Activated CD4-positive, CD25-positive, alpha-beta regulatory T cell treated with anti-CD3 and anti-CD28 coated beads, Interleukin-2, amount 50 U/mL, for 72 hours (primary cell): ENCODE measurements around the gene LRRC32.

ENCODE experiments used
- DNase-seq: peaks from one replicate; pipeline ENCODE4 v3.0.0; 2021

Gene LRRC32

DNA sequence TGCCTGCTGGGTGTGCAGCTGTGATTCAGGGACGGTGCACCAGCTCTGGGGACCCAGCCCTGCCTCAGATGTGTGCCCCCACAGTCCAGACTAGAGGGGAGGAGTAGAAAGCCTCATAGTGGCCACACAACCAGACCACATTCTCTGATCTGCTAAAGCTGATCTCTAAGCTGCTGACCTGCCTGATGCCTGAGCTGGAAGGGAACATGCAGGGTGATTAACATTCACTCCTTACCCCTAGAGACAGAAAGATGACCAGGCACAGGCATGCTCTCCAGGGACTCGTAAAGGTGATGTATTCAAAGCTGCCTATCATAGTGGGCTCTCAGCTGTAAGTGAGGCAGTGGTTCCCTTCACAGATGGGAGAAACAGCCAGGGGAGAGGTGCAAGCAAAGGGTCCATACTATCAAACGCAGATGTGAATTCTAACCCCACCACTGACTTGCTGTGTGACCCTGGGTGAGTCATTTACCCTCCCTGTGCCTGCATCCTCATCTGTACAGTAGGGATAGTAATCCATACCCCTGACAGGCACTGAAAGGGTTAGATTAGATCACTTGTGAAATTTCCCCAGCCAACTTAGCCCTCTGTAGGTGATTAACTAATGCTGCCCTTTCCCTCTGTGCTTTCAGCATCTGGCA lies 29.0 kb upstream of the LRRC32 start:
- DNase-seq = no peak

DNA sequence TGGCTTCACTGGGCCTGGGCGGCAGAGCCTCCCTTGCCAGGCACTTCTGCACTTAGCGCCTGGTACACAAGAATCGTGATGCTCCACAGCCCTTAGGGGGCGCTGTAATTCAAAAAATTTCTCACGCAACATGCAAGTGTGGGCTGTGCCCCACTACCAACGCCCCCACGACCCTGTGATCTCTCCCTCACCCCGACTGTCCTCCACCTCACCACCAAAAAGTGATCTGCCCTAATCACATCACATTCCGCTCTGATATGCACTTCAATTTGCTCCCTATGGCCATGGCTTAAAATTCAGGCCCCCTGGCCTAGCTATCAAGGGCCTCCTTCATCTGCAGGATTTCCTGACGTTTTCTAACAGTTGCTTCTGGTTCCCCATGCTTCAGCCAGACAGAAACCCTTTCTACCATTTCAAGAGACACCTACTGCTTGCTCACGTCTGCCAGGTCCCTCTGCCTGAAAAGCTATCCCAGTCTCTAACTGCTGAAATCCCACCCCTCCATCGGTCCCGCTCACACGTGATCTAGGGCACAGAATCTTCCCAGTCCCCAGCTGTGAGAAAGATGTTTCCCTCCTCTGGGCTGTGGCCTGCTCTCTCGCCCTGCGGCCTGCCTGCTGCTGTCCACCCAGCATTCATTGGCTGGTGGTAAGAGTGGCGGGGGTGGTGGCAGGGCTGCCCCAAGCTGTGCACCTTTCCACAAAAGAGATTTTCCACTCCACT lies 27.9 kb upstream of the LRRC32 start:
- no peak for DNase-seq

DNA sequence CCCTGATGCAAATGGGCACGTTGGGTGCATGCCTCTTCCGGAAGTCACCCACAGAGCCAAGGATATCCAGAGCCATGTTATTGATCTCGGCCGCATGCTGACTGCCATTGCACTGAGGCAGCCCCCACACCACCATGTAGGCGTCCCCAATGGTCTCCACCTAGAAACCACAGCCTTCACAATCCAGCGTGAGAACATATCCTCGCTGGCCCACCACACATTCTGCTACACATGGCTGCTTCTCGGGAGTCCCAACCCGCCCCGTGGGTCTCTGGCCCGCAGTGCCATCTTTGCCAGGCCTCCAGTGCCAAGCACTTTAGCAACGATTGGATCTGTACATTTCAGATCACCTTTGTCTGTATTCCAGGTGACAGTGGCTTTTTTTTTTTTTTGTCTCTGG lies 26.2 kb upstream of the LRRC32 start:
- DNase-seq = no peak

DNA sequence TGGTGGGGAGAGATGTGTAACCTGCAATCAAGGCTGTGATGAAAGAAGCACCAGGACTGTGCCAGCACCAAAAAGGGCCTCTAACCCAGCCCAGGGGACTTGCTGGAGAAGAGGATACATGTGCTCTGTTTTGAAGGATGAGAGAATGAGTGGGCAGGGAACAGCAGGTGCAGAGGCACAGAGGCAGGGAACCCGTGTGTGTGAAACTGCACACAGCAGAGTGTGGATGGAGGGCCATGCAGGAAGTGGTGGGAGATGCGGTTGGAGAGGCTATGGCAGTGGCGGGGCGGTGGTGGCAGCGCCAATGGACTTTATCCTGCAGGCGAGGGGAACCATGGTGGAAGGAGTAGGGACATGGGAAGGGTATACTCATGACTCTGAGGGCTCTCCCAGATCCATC lies 25.2 kb upstream of the LRRC32 start:
- no peak for DNase-seq

DNA sequence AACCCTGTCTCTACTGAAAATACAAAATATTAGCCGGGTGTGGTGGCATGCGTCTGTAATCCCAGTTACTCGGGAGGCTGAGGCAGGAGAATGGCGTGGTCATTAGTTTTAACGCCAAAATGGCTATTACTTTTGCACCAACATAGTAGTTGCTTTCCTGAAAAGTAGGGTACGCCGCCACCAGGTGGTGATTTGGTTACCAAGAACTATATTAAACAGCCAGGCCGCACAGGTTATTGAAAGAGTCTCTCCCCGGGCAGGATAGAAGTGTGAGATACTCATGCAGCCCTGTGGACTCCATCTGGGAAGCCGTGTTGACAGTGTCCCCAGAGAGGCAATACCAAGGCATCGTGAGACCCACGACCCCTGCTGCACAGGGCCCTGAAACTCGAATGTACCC lies 24.6 kb upstream of the LRRC32 start:
- DNase-seq = no peak

DNA sequence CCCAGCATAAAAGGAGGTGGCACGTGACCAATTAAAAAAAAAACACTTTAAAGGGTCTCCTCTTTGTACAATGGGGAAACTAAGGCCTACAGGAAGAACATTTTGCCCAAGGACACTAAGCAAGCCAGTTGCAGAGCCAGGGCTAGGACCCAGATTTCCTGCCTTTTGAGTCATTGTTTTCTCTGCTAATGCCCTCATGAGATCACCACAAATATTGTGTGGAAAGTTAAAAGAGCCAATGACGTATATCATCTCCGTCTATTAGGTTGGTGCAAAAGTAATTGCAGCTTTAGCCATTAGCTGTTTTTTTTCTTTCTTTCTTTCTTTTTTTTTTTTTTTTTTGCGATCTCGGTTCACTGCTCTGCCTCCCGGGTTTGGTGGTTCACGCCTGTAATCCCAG lies 24.1 kb upstream of the LRRC32 start:
- DNase-seq = no peak

DNA sequence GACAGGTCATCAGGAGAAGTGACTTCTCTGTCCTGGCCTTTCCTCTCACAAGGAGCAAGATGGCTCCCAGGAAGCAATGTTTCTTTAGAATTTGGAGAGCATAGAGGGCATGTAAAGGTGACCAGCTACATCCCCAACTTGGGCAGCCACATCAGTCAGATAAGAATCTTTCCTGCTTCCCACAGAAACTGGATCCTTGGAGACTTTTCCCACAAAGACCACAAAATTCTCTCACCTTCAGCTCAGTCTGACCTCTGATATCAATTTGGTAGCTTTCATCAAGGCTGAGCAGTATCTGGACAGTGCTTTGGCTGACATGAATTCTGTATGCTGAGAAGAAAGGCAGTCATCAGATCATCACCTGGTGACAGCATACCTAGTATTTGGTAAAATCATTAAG lies 23.3 kb upstream of the LRRC32 start:
- no peak for DNase-seq

DNA sequence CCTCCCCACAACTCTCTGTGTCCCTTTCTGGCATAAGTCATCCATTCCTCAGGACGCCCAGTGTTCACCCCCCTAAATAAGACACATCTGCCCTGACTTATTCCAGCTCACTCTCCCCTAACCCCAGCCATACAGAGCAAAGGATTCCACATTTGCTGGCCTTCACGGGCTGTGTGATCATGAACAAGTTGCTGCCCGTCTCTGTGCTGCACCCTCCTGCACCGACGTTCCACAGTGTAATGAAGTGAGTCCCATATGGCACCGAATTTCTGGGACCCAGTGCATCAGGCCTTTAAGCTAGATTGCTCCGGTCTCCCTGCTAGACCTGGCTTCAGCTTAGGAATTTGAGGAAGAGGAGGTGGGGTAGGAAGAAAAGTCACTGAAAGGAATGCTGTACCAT lies 22.4 kb upstream of the LRRC32 start:
- no peak for DNase-seq

DNA sequence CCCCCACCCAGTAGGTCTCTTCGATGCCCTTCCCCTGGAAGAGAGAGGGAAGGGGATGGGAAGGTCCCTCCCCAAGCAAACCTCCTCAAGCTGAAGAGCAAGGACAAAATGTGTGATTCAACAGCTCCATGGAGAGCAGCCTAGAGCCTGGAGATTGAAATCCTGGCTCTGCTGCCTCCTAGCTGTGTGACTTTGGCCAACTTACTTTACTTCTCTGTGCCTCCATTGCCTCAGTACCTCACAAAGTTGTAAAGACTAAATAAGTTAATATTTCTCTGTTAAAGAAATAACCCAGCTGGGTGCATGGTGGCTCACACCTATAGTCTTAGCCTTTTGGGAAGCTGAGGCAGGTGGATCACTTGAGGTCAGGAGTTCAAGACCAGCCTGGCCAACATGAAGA lies 21.1 kb upstream of the LRRC32 start:
- DNase-seq = no peak

DNA sequence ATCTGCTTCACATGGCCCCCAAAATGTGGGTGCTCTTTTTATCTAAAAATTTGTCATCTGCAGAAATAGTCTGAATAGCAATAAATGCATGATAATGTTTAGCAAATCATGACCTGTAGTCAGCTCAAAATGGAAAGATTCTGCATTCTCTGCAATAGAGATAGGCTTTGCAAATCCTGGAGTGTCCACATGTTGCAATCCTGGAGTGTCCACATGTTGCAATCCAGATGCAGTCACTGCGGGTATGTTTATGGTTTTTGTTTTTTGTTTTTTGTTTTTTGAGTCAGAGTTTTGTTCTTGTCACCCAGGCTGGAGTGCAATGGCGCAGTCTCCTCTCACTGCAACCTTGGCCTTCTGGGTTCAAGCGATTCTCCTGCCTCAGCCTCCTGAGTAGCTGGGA lies 20.2 kb upstream of the LRRC32 start:
- no peak for DNase-seq

DNA sequence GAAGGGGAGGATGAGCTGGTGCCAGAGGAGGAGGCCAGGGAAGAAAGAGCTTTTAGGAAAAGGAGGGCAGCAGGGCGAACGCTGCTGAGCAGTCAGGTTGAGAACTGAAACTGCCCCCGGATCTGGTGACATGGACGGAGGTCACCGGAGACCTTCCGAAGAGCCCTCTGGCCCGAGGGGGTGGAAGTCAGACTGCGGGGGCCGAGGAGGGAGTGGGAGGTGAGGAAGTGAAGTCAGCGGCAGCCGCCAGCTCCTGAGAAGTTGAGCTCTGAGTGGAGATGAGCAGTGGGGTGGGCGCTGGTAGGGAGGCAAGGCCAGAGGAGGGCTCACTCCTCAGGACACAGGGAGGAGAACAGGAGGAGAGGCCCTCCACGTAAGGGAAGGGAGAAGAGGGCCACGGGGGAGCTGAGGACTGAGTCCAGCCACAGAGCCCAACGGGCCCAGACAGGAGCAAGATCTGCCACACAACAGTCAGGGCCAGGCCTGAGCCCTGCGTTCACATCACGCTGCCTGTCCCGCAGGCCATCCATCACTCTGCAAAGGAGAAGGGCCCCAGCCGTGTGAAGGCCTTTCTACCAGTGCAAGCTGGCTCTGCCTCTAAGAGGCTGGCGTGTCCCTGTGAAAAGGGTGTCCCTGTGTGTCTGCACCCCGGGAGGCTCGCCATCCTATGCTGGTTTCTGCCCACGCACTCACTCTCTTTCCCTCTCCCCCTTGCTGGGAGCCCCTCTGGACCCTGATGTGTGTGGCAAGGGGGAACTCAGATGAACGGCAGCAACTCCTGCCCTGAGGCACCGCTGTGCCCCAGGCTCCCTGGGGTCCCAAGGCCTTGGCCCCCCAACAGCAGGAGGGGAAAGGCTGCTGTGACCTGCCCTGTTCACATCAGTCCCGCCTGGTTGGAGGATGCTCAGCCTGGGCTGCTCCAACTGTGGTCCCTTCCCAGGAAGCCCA lies 19.0 kb upstream of the LRRC32 start:
- no peak for DNase-seq

DNA sequence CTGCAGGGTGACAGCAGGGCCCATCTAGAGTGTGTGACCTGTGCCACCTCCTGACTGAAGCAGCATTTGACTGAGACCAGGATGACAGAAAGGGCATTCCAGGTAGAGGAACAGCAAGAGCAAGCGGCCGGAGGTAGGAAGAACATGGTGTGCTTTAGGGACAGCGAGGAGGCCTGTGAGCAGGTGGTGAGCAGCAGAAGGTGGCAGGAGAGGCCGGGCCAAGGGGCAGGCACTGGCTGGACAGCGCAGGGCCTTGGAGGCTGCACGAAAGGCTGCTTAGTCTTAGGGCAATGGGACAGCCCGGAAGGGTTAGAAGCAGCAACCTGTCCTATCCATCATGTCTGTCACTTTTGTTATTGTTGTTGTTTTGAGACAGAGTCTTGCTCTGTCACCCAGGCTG lies 17.6 kb upstream of the LRRC32 start:
- no peak for DNase-seq

DNA sequence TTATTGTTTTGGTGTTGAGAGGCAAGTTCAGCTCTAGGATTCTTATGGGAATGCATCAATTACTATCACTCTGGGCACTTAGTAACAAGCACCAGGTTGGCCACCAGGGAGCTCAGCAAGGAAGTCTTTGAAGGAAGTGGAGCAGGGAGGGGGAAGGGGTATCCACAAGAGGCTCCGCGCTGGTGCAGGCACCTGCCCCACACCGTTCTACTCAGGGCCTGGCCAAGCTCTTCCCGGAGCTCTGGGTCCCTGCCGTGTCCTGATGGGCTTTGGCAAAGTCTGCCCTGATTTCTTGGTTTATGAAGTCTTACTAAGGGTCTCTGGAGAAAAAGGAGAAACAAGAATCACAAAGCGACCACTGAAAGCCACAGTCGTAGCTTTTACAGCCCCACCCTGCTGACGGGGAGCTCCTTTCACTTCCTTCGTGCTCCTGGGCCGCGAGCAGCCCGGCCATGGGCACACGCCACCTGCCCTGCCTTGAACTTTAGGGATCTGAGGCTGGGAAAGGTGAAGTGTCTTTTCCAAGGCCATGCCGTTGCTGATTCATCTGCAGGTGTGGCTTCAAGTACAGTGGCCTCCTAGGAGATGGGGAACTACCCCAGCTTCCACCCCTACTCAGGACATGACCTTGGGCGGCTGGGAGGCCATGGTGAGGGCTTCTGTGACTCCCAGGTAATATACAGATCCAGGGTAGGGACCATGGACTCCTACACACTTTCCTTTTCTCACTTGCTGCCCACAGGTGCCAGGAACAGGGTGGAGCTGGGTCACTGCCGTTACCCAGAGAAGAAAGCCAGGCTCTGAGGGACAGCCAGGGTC lies 15.9 kb upstream of the LRRC32 start:
- DNase-seq = no peak

DNA sequence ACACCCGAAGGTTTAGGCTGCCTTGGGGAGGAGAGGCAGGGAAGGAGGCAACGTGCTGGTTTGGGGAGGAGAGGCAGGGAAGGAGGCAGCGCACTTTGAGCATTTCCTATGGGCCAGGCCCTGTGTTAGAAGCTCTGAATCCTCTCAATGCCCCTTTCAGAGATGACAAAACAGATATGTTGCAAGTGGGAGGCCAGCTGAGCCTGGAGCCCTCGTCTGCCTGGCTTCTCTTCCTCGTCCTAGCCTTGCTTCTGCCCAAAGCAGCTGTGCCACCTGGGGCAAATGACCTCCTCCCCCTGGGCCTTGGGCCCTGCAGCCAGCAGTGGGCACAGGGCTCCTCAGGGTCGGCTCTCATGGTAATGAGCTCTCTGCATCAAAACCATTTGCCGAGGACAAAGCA lies 15.3 kb upstream of the LRRC32 start:
- DNase-seq = no peak

DNA sequence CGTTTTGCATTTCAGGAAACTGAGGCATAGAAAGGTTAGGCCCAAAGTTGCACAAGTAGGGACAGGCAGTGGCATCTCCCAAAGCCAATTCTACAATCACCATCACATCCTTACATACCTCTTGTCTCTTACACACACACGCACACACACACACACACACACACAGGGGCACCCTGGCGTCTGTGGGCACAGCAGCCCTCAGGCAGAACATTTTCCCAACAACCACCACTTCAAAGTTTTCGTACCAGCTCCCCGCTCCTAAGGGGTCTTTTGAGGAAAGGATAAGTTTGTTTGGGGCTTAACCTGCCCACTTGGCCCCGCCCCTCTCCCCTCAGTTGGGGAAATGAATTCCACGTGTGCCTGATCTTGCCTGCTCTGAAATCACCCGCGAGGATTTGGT lies 14.7 kb upstream of the LRRC32 start:
- DNase-seq = no peak

DNA sequence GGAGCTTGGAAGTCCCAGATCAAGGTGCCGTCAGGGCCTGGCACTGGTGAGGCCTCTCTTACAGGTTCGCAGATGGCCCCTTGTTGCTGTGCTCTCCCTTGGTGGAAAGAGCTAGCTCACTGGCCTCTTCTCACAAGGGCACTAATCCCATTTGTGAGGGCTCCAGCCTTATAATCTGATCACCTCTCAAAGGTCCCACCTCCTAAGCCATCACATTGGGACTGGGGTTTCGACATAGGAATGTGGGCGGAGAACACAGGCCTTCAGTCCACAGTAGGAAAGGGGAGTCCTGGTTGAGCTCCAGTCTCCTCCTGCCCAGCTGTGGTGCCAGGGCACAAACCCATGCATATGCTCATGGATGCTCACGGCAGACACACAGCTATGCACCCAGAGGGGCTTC lies 14.0 kb upstream of the LRRC32 start:
- DNase-seq = no peak

DNA sequence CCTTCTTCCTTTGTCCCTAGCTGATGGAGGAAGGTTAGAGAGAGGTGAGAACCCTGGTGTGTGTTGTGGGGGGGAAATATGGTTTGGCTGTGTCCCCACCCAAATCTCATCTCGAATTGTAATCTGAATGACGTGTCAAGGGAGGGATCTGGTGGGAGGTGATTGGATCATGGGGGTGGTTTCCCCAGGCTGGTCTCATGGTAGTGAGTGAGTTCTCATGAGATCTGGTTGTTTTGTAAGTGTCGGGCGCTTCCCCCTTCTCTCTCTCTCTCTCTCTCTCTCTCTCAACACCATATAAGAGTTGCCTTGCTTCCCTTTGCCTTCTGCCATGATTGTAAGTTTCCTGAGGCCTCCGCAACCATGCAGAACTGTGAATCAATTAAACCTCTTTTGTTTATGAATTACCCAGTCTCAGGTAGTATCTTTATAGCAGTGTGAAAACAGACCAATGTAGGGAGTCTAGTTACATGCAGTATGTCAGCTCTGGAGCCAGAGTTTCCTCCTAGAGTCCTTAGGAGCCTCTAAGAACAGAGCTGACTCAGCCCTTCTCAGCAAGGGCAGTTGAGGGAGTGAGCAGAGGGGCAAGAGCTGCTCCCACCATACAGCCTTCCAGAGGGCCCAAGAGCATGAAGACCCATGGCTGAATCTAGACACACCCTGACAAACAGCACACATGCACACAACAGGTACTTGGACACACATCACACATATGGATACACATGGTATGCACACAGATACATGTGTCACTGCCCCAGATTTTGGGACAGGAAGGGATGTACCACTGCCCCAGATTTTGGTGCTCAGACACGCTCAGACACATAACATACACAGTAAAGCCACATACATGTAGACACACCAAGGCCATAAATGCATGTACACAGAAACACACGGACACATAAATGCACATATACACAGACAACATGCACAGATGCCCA lies 12.9 kb upstream of the LRRC32 start:
- DNase-seq = no peak

DNA sequence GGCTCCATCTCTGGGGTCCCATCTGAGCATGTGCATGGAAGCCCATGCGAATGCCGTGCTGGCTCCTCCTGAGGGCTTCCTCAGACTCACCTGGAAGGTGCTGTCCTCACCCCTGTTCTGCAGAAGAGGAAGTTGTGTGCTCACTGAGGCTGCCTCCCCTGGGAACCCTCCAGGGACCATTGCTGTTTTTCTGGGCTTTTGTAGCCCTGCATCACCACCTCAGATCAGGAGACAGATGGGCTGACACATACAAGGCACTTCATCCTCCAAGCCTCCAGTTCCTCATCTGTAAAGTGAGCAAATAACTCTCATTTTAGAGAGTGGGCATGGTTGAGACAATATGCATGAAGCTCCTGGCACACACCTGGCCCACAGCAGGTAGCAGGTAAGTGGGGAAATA lies 12.1 kb upstream of the LRRC32 start:
- DNase-seq = no peak

DNA sequence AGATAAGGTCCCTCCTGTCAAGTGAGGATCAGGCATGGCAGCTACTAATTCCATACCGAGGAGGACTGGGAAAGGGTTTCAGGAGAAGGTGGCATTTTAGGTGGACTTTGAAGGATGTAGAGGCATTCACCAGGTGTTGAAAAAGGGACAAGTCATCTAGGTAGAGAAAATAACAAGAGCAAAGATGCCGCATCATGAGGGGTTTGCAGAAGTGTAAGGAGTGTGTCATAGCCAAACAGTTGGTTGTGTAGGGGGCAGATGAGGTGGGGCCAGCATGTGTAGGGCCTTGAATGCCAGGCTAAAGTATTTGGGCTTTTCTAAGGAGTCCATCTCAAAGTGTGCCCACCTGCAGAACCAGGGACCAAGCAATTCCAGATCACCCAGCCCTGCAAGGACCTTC lies 11.6 kb upstream of the LRRC32 start:
- DNase-seq = no peak

DNA sequence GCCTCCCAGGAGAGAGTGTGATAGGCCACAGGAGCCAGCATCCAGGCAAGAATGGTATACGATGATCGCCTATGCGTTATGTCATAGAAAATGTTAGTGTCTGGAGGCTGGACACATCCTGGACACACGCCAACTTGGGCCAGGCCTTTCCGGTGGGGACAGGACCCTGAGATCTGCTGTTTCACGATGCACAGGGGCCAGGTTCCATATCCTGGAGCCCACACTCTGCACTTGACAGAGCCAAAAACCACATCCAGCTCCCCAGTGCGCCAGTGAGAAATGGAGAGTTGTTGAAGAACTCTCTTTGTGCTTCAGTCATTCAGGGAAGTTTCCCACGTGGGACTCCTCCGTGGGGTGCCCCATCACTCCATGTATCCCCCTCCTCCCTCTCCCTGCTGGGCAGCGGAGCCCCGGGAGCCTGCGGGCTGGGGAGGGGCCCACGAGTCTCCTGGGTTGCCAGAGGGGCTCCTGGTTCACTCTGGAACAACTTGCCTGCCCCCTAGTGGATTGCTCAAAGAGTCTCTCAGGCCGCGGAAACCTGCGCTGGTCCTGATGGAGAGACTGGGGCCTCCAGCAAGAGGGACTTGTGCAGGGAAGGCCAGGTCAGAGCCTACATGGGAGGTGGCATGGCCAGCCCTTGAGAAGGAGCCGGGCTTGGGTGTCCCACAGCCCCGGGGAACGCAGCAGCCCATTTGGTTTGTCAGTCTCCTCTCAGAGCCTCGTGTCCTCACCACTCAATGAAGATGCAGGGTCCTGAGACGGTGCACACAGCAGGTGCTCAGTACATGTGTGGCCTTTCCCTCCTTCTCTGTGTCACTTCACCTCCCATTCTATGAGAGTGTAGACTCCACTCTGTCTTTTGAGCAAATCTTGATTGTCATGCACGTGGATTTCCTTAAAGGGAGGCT lies 10.2 kb upstream of the LRRC32 start:
- peak; percentile 71 for DNase-seq

DNA sequence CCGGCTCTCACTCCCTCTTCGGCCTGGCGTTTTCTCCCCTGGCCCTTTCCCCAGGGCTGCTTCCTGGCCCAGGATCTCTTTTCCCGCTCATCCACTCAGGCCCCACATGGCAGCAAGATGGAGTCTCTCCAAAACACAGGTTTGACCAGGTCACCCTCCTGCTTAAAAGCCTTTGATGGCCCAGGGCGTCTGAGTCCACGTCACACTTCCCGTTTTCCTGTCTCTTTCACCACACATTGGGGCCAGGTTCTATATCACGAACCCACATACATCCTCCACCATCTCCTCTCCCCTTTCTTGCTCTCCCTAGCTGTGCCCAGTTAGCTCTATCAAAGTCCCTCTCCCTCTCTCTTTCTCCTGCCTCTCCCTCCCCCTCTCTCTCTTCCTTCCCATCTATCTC lies 7.8 kb upstream of the LRRC32 start:
- DNase-seq = no peak
